Kidney capillary endothelial cell (primary cell): ENCODE results near the gene SAMD11.
"Not testable (repeated sequence)": the region's sequence is repeated elsewhere in the genome, so short reads cannot be mapped to it uniquely, and the experiment has no call there.

Experiments used
- DNase-seq: peaks from one replicate; pipeline ENCODE4 v3.0.0-alpha.2; 2018; ENCODE audit warnings: low spot score

The SAMD11 gene, protein sequence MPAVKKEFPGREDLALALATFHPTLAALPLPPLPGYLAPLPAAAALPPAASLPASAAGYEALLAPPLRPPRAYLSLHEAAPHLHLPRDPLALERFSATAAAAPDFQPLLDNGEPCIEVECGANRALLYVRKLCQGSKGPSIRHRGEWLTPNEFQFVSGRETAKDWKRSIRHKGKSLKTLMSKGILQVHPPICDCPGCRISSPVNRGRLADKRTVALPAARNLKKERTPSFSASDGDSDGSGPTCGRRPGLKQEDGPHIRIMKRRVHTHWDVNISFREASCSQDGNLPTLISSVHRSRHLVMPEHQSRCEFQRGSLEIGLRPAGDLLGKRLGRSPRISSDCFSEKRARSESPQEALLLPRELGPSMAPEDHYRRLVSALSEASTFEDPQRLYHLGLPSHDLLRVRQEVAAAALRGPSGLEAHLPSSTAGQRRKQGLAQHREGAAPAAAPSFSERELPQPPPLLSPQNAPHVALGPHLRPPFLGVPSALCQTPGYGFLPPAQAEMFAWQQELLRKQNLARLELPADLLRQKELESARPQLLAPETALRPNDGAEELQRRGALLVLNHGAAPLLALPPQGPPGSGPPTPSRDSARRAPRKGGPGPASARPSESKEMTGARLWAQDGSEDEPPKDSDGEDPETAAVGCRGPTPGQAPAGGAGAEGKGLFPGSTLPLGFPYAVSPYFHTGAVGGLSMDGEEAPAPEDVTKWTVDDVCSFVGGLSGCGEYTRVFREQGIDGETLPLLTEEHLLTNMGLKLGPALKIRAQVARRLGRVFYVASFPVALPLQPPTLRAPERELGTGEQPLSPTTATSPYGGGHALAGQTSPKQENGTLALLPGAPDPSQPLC

GRCh38 chr1:923131-923990 lies at the start of gene SAMD11:
SAMD11 (plus strand) TSS chr1:923923; CDS start chr1:924432, 509 bp downstream.
- no peak for DNase-seq

DNA sequence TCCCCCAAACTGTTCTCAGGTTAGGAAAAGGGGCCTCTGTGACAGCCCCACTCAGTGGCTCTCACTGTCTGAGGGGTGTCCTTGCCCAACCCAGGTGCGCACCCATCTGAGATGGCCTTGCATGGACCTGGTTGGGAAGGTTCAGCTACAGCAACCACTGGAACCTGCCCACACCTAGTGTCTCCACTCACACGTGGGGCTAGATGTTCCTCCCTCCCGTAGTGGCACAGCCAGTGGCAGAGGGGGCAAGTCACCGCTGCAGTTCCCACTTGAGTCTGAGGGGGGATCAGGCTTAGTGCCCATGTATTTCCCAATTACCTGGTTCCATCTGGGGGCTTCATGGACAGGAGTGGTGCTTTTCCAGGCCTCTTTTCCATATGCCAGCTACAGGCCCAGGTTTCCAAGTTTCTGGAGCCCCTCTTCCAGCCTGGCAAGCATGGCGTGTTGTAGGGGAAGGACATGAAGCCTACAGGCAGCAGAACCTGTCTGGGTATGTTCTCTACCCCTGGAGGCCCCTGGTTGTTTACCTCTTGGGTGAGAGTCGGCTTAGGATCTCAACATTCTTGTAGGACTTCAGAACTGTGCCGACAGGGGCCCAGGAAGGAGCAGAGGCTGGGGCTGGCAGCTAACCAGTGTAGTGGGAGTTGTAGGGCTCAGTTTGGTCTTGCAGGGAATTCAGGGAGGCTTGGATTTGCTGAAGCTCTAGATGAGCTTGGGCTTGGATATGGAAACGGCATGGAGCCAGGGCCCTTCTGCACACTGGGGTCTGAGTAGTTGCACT lies 47.1 kb upstream of the SAMD11 start:
- DNase-seq: not testable (repeated sequence)

GRCh38 chr1:877209-877986 lies 46.3 kb upstream of the SAMD11 start:
- not testable (repeated sequence) for DNase-seq

GRCh38 chr1:880511-880910 lies 43.2 kb upstream of the SAMD11 start:
- DNase-seq: not testable (repeated sequence)

DNA sequence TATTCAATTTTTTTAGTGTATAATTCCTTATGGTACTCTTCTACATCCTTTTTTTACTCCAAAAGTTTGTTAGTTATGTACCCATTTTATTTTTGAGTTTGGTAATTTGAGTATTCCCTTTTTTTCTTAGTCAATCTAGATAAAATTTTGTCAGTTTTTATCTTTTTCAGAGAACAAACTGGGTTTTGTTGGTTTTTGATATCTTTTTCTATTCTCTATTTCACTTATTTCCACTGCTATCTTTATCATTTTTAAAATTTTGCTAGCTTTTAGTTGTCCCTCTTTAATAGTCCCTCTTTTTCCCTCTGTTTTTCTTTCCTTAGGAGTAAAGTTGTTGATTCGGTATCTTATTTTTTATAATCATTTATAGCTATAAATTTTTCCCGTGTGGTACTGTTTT lies 42.8 kb upstream of the SAMD11 start:
- DNase-seq: not testable (repeated sequence)

- DNase-seq: no peak
These were observed 37.4 kb upstream of the SAMD11 start for GRCh38 chr1:886311-886710.

DNA sequence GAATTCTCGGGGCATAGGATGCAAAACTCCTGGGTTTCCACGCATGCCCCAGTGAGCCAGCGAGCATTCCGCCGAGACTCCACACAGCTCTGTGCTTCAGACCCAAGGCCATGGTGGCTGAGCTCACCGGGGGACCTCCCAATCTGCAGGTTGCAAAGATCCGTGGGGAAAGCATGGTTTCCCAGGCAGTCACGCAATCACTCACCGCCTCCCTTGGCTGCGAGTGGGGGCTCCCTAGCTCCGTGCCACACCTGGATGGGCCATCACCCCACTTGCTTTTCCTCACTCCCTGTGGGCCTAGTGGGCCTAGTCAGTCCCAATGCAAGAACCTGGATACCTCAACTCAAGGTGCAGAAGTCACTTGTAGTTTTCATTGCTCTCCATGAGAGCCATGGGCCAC lies 37.0 kb upstream of the SAMD11 start:
- DNase-seq: no peak

GRCh38 chr1:888297-888696 lies 35.4 kb upstream of the SAMD11 start:
- DNase-seq: no peak

DNA sequence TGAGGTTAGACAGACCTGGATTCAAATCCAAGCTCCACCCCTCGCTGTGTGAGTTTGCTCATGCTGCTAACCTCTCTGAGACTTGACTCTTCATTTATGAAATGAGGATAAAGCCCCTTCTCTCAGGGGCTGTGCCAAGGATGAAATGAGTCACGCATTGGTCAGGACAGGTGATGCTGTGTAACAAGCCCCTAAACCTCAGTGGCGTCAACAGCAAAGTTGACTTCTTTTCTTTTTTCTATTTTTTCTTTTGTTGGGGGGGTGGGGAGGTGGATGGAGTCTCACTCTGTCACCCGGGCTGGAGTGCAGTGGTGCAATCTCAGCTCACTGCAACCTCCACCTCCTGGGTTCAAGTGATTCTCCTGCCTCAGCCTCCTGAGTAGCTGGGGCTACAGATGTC lies 33.9 kb upstream of the SAMD11 start:
- DNase-seq: not testable (repeated sequence)

GRCh38 chr1:890234-890633 lies 33.5 kb upstream of the SAMD11 start:
- not testable (repeated sequence) for DNase-seq

GRCh38 chr1:890661-891060 lies 33.1 kb upstream of the SAMD11 start:
- no peak for DNase-seq

- no peak for DNase-seq
These were observed 26.5 kb upstream of the SAMD11 start for GRCh38 chr1:897226-897625.

DNA sequence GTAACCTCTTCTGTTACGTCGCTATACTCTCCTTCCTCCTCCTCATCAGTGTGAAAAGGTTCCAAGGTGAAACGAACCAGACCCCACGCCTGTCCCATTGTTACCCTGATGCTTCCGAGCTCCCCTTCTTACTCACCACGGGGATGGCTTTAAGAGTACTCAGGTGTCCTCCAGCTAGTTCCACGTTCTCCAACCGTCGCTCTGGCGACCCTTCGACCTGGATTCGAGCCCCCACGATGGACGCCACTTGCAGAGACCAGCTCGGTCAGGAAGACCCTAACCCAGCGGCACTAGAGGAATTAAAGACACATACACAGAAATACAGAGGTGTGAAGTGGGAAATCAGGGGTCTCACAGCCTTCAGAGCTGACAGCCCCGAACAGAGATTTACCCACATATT lies 25.8 kb upstream of the SAMD11 start:
- DNase-seq: not testable (repeated sequence)

- no peak for DNase-seq
These were observed 23.9 kb upstream of the SAMD11 start for GRCh38 chr1:899636-900317.

DNA sequence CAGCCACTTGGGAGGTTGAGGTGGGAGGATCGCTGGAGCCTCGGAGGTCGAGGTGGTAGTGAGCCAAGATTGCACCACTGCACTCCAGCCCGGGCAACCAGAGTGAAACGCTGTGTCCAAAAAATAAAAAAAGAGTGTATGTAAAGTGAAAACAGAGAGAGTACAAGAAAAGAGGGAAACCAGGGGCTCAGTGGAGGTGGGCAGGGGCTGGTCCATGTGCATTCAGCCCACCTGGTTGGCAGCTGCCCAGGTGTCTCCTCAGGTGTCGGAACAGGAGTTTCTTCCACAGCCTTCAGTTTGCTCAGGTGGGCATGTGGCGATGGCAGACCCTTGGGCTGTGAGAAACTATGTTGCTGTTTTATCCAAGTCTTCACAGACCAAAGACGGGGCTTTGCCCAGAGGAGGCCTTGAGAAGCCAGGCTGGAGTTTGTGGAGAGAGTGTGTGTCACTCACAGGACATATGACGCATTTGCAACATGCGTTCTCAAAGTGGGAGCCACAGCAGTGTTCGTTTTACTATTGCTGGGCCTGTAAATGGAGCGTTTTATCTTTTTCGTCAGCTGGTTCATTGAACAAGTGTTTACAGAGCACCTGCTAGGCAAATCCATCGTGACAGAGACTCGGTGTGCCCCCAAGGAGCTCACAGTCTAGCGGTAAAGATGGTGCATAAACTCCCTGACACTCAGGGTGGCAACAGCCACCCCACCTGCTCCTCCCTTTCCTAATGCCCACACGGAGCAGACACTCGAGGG lies 22.4 kb upstream of the SAMD11 start:
- no peak for DNase-seq

- DNase-seq: no peak
These were observed 20.9 kb upstream of the SAMD11 start for GRCh38 chr1:902802-903201.

- DNase-seq: no peak
These were observed 20.4 kb upstream of the SAMD11 start for GRCh38 chr1:903305-903704.

GRCh38 chr1:903721-904271 lies 19.9 kb upstream of the SAMD11 start:
- DNase-seq: no peak
